H1 (cell line): Measurements from ENCODE around the gene PALM3. TPM values are rescaled to one million over a fixed set of nuclear protein-coding genes. Genes with fewer than 3 reads are reported as not detected.

Source experiments
- CBX5 ChIP-seq: fragments of 300-800, 300-1000 bp; sonication (generic); IDR thresholded peaks from 2 replicates; pipeline ENCODE4 v1.7.1; 2016; ENCODE audit warnings: antibody characterized with exemption, low read length, low read depth
- CBX8 ChIP-seq: fragments of 300-800, 300-1000 bp; sonication (generic); IDR thresholded peaks from 2 replicates; pipeline ENCODE4 v1.7.1; 2016; ENCODE audit warnings: low read depth, low read length, borderline replicate concordance
- JUND ChIP-seq: IDR thresholded peaks from 2 replicates; pipeline ENCODE4 v1.6.1; 2011; ENCODE audit warnings: mild to moderate bottlenecking, improper control_type of control experiment, low read length
- RXRA ChIP-seq: IDR thresholded peaks from 2 replicates; pipeline ENCODE4 v1.6.1; 2011; ENCODE audit warnings: low read depth, mild to moderate bottlenecking, low read length, moderate library complexity; ENCODE audit not compliant: insufficient read depth
- TAF1 ChIP-seq: IDR thresholded peaks from 2 replicates; pipeline ENCODE4 v1.6.1; 2011; ENCODE audit warnings: mild to moderate bottlenecking, low read depth, low read length
- polyA plus RNA-seq, 7 experiments: library from polyadenylated mRNA; depleted of rRNA in 3 of 7; stranded (reverse) in 5 of 7; unstranded in 2 of 7; fragments of >200 nt in 5 of 7; fragments of 200-250 nt in 2 of 7; gene quantifications; 1 replicate in 5 of 7; 2 replicates in 1 of 7; 4 replicates in 1 of 7; pipeline versions ENCODE4 v1.2.1 to v1.2.3, GENCODE V29; 2011 to 2013; ENCODE audit warnings: missing spikeins in 2 of 7, mixed read lengths in 2 of 7
- total RNA-seq: library from RNA; stranded (reverse); fragmentation: NEBNext Ultra II Directional; extraction: Animal tissue kit (Norgen Biotek cat#: 25700); gene quantifications from 2 replicates; pipeline ENCODE4 v1.2.1, GENCODE V29; 2021
- TF ChIP-seq, protein P1 (sequence below): fragments of 300-600 bp; sonication (generic); IDR thresholded peaks from 2 replicates; pipeline ENCODE4 v1.7.1; 2012; ENCODE audit warnings: low read length, moderate library complexity, mild to moderate bottlenecking, inconsistent platforms; ENCODE audit not compliant: insufficient replicate concordance
- TF ChIP-seq, protein P2 (sequence below): IDR thresholded peaks from 2 replicates; pipeline ENCODE4 v1.6.1; 2011; ENCODE audit warnings: low read depth, mild to moderate bottlenecking, low read length; ENCODE audit not compliant: insufficient read depth
- TF ChIP-seq, protein P3 (sequence below): IDR thresholded peaks from 2 replicates; pipeline ENCODE4 v1.6.1; 2012; ENCODE audit warnings: low read length, inconsistent platforms

Gene PALM3
- total and polyA plus RNA-seq, 2 of the 8 experiments (the other 6 are each of a cell fraction or from before 2014, with no cell fraction given) = 5.8 to 31.3 TPM

DNA sequence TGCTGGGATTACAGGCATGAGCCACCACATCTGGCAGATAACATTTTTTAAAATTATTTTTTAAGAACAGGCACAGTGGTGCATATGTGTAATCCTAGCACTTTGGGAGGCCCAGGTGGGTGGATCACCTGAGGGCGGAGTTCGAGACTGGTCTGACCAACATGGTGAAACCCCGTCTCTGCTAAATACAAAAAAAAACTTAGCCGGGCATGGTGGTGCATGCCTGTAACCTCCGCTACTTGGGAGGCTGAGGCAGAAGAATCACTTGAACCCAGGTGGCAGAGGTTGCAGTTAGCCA is 631 bp upstream of the PALM3 start (continued):
- TF ChIP-seq, protein P1, sequence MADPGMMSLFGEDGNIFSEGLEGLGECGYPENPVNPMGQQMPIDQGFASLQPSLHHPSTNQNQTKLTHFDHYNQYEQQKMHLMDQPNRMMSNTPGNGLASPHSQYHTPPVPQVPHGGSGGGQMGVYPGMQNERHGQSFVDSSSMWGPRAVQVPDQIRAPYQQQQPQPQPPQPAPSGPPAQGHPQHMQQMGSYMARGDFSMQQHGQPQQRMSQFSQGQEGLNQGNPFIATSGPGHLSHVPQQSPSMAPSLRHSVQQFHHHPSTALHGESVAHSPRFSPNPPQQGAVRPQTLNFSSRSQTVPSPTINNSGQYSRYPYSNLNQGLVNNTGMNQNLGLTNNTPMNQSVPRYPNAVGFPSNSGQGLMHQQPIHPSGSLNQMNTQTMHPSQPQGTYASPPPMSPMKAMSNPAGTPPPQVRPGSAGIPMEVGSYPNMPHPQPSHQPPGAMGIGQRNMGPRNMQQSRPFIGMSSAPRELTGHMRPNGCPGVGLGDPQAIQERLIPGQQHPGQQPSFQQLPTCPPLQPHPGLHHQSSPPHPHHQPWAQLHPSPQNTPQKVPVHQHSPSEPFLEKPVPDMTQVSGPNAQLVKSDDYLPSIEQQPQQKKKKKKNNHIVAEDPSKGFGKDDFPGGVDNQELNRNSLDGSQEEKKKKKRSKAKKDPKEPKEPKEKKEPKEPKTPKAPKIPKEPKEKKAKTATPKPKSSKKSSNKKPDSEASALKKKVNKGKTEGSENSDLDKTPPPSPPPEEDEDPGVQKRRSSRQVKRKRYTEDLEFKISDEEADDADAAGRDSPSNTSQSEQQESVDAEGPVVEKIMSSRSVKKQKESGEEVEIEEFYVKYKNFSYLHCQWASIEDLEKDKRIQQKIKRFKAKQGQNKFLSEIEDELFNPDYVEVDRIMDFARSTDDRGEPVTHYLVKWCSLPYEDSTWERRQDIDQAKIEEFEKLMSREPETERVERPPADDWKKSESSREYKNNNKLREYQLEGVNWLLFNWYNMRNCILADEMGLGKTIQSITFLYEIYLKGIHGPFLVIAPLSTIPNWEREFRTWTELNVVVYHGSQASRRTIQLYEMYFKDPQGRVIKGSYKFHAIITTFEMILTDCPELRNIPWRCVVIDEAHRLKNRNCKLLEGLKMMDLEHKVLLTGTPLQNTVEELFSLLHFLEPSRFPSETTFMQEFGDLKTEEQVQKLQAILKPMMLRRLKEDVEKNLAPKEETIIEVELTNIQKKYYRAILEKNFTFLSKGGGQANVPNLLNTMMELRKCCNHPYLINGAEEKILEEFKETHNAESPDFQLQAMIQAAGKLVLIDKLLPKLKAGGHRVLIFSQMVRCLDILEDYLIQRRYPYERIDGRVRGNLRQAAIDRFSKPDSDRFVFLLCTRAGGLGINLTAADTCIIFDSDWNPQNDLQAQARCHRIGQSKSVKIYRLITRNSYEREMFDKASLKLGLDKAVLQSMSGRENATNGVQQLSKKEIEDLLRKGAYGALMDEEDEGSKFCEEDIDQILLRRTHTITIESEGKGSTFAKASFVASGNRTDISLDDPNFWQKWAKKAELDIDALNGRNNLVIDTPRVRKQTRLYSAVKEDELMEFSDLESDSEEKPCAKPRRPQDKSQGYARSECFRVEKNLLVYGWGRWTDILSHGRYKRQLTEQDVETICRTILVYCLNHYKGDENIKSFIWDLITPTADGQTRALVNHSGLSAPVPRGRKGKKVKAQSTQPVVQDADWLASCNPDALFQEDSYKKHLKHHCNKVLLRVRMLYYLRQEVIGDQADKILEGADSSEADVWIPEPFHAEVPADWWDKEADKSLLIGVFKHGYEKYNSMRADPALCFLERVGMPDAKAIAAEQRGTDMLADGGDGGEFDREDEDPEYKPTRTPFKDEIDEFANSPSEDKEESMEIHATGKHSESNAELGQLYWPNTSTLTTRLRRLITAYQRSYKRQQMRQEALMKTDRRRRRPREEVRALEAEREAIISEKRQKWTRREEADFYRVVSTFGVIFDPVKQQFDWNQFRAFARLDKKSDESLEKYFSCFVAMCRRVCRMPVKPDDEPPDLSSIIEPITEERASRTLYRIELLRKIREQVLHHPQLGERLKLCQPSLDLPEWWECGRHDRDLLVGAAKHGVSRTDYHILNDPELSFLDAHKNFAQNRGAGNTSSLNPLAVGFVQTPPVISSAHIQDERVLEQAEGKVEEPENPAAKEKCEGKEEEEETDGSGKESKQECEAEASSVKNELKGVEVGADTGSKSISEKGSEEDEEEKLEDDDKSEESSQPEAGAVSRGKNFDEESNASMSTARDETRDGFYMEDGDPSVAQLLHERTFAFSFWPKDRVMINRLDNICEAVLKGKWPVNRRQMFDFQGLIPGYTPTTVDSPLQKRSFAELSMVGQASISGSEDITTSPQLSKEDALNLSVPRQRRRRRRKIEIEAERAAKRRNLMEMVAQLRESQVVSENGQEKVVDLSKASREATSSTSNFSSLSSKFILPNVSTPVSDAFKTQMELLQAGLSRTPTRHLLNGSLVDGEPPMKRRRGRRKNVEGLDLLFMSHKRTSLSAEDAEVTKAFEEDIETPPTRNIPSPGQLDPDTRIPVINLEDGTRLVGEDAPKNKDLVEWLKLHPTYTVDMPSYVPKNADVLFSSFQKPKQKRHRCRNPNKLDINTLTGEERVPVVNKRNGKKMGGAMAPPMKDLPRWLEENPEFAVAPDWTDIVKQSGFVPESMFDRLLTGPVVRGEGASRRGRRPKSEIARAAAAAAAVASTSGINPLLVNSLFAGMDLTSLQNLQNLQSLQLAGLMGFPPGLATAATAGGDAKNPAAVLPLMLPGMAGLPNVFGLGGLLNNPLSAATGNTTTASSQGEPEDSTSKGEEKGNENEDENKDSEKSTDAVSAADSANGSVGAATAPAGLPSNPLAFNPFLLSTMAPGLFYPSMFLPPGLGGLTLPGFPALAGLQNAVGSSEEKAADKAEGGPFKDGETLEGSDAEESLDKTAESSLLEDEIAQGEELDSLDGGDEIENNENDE = no peak
- TF ChIP-seq JUND (no peak), RXRA (no peak), TAF1 (no peak), CBX5 (no peak), CBX8 (no peak)
- TF ChIP-seq, protein P2, sequence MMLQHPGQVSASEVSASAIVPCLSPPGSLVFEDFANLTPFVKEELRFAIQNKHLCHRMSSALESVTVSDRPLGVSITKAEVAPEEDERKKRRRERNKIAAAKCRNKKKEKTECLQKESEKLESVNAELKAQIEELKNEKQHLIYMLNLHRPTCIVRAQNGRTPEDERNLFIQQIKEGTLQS = no peak
- TF ChIP-seq, protein P3, sequence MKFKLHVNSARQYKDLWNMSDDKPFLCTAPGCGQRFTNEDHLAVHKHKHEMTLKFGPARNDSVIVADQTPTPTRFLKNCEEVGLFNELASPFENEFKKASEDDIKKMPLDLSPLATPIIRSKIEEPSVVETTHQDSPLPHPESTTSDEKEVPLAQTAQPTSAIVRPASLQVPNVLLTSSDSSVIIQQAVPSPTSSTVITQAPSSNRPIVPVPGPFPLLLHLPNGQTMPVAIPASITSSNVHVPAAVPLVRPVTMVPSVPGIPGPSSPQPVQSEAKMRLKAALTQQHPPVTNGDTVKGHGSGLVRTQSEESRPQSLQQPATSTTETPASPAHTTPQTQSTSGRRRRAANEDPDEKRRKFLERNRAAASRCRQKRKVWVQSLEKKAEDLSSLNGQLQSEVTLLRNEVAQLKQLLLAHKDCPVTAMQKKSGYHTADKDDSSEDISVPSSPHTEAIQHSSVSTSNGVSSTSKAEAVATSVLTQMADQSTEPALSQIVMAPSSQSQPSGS = no peak
